ENCODE measurements around the gene ZNF18. TPM values are rescaled to one million over a fixed set of nuclear protein-coding genes. Genes with fewer than 3 reads are reported as not detected.

Gene ZNF18
- total RNA-seq, 1 donor from 2014 or later, result 4.0 TPM

DNA sequence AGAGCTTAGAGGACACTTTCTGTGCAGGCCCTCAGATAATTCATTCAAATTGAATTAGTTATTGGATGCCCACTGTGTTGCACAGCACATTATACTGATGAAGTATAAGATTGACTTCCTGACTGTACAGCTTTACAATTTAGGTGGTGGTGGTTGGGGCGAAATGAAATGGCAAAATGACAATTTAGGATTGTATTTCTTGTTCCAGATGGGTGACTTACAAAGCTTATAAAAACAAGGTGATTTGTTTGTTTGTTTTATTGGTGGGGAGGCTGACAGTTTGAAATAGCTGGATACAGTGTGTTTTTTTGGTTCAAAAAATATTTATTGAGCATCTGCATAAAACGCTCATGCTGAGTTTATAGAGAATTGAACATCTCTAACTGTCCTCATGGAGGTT is 25.0 kb upstream of the ZNF18 start:
- no peak for DNase-seq
- Histone ChIP-seq H3K27me3 (ENCODE audit: low read depth) (no peaks in the 10 kb centered on the region), H3K4me1 (peaks cover 64% of the 10 kb centered on the region), H3K9me3 (replicated peaks) (no peaks in the 10 kb centered on the region), H3K4me3 (peak overlapping the region; percentile 96), H3K36me3 (no peaks in the 10 kb centered on the region), H3K27ac (replicated peaks) (no peak overlapping the region)
- intact Hi-C loops (cut with micrococcal nuclease), result no loop called here
- TF ChIP-seq, protein P1, sequence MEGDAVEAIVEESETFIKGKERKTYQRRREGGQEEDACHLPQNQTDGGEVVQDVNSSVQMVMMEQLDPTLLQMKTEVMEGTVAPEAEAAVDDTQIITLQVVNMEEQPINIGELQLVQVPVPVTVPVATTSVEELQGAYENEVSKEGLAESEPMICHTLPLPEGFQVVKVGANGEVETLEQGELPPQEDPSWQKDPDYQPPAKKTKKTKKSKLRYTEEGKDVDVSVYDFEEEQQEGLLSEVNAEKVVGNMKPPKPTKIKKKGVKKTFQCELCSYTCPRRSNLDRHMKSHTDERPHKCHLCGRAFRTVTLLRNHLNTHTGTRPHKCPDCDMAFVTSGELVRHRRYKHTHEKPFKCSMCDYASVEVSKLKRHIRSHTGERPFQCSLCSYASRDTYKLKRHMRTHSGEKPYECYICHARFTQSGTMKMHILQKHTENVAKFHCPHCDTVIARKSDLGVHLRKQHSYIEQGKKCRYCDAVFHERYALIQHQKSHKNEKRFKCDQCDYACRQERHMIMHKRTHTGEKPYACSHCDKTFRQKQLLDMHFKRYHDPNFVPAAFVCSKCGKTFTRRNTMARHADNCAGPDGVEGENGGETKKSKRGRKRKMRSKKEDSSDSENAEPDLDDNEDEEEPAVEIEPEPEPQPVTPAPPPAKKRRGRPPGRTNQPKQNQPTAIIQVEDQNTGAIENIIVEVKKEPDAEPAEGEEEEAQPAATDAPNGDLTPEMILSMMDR (IDR thresholded peaks at IDR 0.05; ENCODE audit: borderline replicate concordance), result no peak

DNA sequence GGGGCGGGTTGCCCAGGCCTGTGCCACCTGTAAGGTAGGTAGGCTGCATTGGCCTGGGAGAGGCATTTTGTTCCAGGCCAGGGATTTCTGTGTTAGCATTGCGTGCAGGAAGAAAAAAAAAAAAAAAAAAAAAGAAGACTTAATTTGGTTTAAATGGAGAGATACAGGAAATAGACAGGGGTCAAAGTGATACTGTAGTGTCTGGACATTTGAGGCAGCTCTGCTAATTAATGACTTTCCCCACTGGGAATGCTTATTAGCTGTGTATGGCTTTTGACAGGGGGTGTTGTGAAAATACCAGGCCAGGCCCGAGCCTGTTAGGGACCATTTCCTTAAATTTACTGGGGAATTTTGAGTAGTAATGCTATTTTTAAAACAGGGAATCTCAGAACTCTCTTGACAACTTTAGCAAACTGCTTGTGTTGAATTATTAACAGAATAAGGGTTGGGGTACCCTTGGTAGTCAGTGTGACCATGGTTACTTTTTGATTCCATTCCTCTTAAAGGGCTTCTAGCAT is 24.4 kb upstream of the ZNF18 start:
- Histone ChIP-seq H3K9me3 (replicated peaks) (no peaks in the 10 kb centered on the region), H3K4me1 (peaks cover 64% of the 10 kb centered on the region), H3K36me3 (no peaks in the 10 kb centered on the region), H3K27ac (replicated peaks) (peak overlapping the region; percentile 92), H3K4me3 (peak overlapping the region; percentile 96), H3K27me3 (ENCODE audit: low read depth) (no peaks in the 10 kb centered on the region)
- intact Hi-C loops (cut with micrococcal nuclease), result no loop called here
- DNase-seq, result no peak
- TF ChIP-seq, protein P1 (IDR thresholded peaks at IDR 0.05; ENCODE audit: borderline replicate concordance), result no peak

DNA sequence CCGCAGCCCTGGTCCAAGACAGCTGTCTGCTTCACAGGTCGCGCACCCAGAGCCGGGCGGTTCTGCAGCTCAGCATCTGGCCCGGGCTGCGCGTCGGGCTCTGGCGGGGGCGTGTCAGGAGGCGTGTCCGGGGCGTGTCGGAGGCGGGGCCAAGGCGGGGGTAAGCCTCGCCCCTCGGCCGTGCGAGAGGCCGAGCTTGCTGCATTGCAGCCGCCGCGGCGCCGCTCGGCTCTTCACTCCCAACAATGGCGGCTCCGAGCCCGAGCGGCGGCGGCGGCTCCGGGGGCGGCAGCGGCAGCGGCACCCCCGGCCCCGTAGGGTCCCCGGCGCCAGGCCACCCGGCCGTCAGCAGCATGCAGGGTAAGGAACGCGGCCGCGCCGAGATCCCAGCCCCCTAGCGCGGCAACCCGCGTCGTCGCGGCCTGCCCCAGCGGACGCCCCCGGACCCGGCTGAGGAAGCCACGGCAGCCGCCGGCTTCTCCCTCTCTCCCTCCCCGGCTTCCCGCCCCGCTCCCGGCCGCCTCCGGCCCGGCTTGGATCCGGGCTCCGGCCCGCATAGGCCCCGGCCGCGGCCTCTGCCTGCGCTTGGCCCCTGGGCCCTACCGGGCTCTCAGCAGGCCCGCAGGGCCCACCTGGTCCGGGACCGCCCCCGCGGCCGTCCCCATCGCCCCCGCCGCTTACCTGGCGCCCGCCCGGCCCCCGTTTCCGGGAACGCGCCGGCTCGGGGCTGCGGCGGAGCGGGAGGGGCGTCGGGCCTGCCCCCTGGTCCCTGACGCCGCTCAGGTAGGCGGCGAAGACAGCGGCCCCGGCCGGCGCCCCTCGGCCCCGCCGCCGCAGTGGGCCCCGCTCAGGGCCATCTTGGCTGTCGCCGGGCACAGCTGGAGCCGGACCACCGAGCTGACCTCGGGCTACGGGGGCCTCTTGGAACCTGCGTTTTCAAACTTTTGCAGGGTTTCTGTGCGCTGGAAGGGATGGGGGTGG is 23.7 kb upstream of the ZNF18 start, which contains the start of gene MAP2K4:
Gene MAP2K4 (plus strand): TSS at position 236 of the 981 bp plus-strand sequence. CDS start 10 bp downstream, at position 246.
- Histone ChIP-seq H3K36me3 (no peaks in the 10 kb centered on the region), H3K27ac (replicated peaks) (peak within 1 kb of the TSS; percentile 92), H3K27me3 (ENCODE audit: low read depth) (no peaks in the 10 kb centered on the region), H3K4me1 (peaks cover 57% of the 10 kb centered on the region), H3K4me3 (peak within 1 kb of the TSS; percentile 96), H3K9me3 (replicated peaks) (no peaks in the 10 kb centered on the region)
- TF ChIP-seq, protein P1 (IDR thresholded peaks at IDR 0.05; ENCODE audit: borderline replicate concordance), result no peak
- peak; percentile 93 for DNase-seq
- intact Hi-C loops (cut with micrococcal nuclease), result no loop called here

DNA sequence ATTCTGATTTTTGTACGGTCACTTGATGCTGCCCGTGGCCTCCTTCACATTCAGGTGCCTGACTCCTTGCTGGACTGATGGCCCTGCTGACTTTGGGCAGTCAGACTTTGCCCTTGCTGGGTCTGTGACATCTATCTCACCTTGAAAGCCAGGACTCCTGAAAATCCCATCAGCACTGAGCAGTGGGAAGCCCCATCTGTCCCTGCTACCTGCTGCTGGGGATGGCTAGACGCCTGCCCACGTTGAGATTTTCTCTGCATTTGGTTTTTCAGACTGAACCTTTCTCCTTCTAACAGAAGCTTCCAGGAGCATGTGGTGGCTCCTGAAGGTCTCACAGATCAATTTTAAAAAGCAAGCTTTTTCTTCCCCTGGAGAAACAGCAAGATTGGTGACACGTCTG is 10.2 kb upstream of the ZNF18 start:
- H3K36me3 ChIP-seq, result no peaks in the 10 kb centered on the region
- H3K27me3 ChIP-seq (ENCODE audit: low read depth), result peaks cover 14% of the 10 kb centered on the region
- no peaks in the 10 kb centered on the region for H3K4me1 ChIP-seq
- no peaks in the 10 kb centered on the region for H3K9me3 ChIP-seq (replicated peaks)
- intact Hi-C loops (cut with micrococcal nuclease), result no loop called here
- no peak overlapping the region for H3K27ac ChIP-seq (replicated peaks)
- DNase-seq, result no peak
- no peak overlapping the region for H3K4me3 ChIP-seq
- TF ChIP-seq, protein P1 (IDR thresholded peaks at IDR 0.05; ENCODE audit: borderline replicate concordance), result no peak

DNA sequence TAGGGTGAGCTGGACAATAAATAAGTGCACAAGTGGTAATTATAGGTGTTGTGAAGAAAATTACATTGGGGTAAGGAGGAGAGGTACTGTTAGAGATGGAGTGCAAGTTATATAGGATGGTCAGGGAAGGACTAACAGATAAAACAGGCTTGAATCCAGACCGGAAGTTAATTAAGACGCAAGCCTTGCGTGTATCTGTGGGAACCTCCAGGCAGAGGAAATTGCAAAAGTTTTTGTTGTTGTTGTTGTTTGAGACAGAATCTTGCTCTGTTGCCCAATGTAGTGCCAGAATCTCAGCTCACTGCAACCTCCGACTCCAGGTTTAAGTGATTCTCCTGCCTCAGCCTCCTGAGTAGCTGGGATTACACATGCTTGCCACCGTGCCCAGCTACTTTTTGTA is 2.4 kb upstream of the ZNF18 start:
- H3K27ac ChIP-seq (replicated peaks), result no peak overlapping the region
- no peak for DNase-seq
- H3K4me3 ChIP-seq, result no peak overlapping the region
- H3K4me1 ChIP-seq, result peaks cover 25% of the 10 kb centered on the region
- TF ChIP-seq, protein P1 (IDR thresholded peaks at IDR 0.05; ENCODE audit: borderline replicate concordance), result no peak
- intact Hi-C loops (cut with micrococcal nuclease), result no loop called here
- H3K27me3 ChIP-seq (ENCODE audit: low read depth), result no peaks in the 10 kb centered on the region
- H3K9me3 ChIP-seq (replicated peaks), result no peaks in the 10 kb centered on the region
- H3K36me3 ChIP-seq, result no peaks in the 10 kb centered on the region

Measured in left ventricle myocardium inferior (tissue), 1 donor.